Fibroblast of lung (primary cell): ENCODE data around the gene CD8B2.
"Not testable (repeated sequence)": the region's sequence is repeated elsewhere in the genome, so short reads cannot be mapped to it uniquely, and the experiment has no call there.

Source experiments
- EZH2 ChIP-seq: IDR thresholded peaks from 2 replicates; pipeline ENCODE4 v1.5.1; 2012; ENCODE audit warnings: low read length, control low read depth, mild to moderate bottlenecking; ENCODE audit errors: missing control alignments
- TF ChIP-seq, protein P1 (sequence below), 2 donors: IDR thresholded peaks in 1 of 2; conservative IDR thresholded peaks in 1 of 2; 1 replicate in 1 of 2; 2 replicates in 1 of 2; pipeline ENCODE4 v1.5.1; 2011 to 2012; ENCODE audit warnings: low read length in 2 of 2, control low read depth in 1 of 2, inconsistent platforms in 1 of 2, low read depth in 1 of 2, mild to moderate bottlenecking in 1 of 2

DNA sequence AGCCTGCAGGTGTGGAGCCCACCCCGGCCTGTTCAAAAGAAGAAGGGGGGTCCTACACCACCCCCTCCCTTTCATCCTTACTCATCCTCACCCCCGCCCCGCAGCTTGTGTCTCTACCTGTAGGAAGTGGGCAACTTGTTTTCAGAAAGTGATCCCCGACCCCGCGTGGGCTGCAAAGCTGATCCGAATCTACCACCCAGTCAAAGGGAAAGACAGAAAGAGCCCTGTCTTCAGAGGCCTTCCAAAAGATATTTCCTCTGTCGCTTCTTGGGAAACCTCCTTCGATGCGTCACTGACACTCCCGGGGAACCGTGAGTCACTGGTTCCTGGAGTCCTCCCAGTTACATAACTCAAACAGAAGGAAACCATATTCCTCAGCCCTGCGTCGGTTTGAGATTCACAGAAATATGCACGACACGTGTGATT is 24.3 kb downstream of the CD8B2 start:
- TF ChIP-seq, protein P1, sequence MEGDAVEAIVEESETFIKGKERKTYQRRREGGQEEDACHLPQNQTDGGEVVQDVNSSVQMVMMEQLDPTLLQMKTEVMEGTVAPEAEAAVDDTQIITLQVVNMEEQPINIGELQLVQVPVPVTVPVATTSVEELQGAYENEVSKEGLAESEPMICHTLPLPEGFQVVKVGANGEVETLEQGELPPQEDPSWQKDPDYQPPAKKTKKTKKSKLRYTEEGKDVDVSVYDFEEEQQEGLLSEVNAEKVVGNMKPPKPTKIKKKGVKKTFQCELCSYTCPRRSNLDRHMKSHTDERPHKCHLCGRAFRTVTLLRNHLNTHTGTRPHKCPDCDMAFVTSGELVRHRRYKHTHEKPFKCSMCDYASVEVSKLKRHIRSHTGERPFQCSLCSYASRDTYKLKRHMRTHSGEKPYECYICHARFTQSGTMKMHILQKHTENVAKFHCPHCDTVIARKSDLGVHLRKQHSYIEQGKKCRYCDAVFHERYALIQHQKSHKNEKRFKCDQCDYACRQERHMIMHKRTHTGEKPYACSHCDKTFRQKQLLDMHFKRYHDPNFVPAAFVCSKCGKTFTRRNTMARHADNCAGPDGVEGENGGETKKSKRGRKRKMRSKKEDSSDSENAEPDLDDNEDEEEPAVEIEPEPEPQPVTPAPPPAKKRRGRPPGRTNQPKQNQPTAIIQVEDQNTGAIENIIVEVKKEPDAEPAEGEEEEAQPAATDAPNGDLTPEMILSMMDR (conservative IDR thresholded peaks at IDR 0.05 in 1 of 2, IDR thresholded peaks at IDR 0.05 in 1 of 2; ENCODE audit: low read depth in 1 of 2, low read length in 2 of 2), result not testable (repeated sequence)
- TF ChIP-seq EZH2, result not testable (repeated sequence)
